Measurements from ENCODE around the gene TMEM200C.

TMEM200C gene

GRCh38 chr18:5895299-5895875 lies at the start of gene TMEM200C:
Gene TMEM200C (minus strand): TSS chr18:5895522. CDS start chr18:5892063, 3,459 bp downstream.
- DNase-seq, result no peak

GRCh38 chr18:5944448-5944847 lies 49.1 kb upstream of the TMEM200C start:
- DNase-seq, result no peak

- DNase-seq, result no peak
Observed at GRCh38 chr18:5943514-5943913, 48.2 kb upstream of the TMEM200C start.

DNA sequence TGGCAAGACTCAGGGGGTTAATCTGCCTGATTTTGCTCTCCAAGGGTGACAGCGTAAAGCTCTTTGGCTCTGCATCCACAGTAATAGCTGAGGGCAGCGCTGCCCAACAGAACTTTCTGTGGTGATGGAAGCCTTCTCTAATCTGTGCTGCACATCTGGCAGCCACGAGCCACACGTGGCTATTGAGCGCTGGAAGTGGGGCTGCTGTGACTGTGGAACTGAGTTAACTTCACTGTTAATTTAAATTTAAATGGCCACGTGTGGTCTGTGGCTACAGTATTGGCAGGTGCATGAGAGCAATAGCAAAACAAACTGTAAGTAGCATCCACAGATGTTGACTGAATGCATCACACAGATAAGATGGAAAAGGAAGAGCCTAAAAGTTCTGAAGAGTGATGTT lies 47.3 kb upstream of the TMEM200C start:
- no peak for DNase-seq

DNA sequence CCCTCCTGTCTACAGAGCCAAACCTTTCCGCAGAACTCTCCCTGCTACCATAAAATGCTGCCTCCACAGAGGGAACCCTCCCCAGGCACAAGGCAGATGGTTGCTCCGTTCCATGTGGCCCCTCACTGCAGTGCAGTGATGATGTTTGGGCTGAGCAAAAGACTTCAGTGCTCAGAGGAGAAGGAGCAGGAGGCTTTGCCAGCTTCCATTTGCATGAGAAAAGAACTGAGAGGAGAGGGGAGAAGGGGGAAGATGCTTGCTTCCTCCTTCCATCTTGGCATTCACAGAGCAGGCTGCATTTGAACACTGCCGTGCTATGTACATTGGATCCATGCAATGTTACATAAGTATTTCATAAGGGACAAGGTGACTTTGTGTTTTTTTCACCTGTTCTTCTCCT lies 46.6 kb upstream of the TMEM200C start:
- no peak for DNase-seq

- no peak for DNase-seq
Observed at GRCh38 chr18:5939801-5940667, 44.7 kb upstream of the TMEM200C start.

- DNase-seq, result no peak
Observed at GRCh38 chr18:5937795-5938194, 42.5 kb upstream of the TMEM200C start.

GRCh38 chr18:5937121-5937520 lies 41.8 kb upstream of the TMEM200C start:
- no peak for DNase-seq

- DNase-seq, result no peak
Observed at GRCh38 chr18:5930789-5931188, 35.5 kb upstream of the TMEM200C start.

GRCh38 chr18:5918205-5918858 lies 23.0 kb upstream of the TMEM200C start:
- DNase-seq, result no peak

- DNase-seq, result no peak
Observed at GRCh38 chr18:5914951-5915350, 19.6 kb upstream of the TMEM200C start.

GRCh38 chr18:5914016-5914415 lies 18.7 kb upstream of the TMEM200C start:
- no peak for DNase-seq

GRCh38 chr18:5912566-5912965 lies 17.2 kb upstream of the TMEM200C start:
- no peak for DNase-seq

DNA sequence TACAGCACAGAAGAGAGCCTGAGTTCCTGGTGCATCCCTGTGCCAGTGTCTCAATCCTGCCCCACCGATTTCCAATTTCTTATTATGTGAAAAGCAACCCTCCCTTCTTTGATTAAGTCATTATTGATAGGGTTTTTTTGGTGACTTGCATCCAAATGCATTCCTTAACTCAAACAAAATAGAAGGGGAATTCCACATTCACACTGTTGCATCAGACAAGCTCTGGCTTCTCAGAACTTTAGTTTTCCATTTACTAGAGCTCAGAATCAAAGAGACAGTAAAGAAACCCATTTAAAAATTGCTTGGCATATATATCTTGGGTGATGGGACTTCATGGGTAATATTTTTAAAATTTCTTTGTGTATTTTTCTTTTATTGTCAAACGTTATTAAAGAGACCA lies 13.8 kb upstream of the TMEM200C start:
- no peak for DNase-seq

DNA sequence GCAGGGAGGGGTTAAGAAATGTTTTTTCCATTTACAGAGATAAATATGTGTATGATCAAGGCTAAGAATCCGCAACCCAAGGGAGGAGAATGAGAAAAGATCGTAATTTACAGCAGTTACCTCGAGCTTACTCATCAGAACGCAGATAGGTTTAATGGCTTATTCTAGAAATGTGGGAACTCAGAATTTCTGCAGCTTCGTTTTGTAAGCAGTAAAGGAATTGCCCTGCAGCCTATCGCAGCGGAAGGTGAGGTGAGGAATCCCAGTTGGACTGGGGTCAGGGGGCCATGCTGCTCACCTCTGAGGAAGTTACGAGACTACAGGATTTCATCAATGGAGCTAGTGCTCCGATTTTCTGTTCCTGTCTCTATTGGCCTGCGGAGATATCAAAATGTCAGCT lies 8.1 kb upstream of the TMEM200C start:
- no peak for DNase-seq

GRCh38 chr18:5900262-5900661 lies 4.9 kb upstream of the TMEM200C start:
- no peak for DNase-seq

DNA sequence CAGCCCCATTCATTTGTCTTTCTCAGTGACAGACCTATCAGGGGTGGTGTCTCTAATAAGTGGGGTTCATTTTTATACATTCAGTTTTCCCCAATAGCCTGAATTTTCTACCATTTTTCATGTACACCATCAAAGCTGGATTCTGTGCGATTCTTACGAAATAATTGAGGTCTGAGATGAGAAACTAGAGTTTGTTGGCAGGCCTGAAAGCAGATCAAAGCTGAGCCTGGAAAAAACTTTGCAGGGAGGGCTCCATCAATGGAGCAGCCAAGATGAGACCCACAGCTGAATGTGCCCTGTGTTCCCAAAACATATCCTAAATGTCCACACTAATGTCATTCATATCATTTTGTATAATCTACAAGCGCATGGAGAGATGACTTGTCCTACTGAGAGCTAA lies 4.5 kb upstream of the TMEM200C start:
- DNase-seq, result no peak

DNA sequence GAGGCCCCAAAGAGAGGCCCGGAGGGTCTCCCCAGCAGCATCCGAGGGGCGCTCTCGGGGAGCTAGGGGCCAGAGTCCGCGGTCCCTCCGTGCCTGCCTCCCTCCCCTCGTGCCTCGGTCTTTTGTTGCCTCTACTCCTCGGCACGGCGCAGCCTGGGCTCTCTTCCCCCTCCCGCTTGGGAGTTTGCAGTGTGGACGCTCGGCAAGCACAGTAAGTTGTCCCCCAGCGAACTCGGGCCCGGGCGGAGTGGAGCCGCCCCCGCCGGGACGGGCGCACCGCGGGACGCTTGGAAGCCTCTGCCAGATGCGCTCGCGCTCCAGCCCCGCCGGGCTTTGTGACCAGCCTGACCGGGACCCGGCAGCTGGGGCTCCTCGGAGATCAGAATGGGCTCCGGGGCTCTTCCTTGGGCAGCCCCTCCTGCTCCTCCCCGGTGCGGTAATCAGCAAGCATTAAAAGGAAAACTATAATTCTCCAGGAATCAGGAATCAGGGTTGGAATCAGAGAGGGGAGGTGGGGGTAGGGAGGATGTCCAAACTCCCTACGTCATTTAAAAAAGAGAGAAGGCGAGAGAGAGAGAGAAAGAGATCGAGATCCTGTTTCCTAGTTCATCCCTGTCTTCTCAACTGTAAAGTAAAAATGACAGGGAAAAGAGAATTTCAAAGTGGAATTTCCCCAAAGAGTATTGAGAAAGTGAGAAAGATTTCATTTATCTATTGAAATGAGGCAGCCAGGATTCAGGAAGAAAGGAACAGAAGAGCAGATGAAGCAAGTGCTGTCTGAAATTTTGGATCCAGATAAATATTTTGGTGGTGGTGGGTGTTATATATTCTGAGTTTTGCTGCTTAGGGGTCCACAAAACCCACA lies 786 bp upstream of the TMEM200C start:
- no peak for DNase-seq

DNA sequence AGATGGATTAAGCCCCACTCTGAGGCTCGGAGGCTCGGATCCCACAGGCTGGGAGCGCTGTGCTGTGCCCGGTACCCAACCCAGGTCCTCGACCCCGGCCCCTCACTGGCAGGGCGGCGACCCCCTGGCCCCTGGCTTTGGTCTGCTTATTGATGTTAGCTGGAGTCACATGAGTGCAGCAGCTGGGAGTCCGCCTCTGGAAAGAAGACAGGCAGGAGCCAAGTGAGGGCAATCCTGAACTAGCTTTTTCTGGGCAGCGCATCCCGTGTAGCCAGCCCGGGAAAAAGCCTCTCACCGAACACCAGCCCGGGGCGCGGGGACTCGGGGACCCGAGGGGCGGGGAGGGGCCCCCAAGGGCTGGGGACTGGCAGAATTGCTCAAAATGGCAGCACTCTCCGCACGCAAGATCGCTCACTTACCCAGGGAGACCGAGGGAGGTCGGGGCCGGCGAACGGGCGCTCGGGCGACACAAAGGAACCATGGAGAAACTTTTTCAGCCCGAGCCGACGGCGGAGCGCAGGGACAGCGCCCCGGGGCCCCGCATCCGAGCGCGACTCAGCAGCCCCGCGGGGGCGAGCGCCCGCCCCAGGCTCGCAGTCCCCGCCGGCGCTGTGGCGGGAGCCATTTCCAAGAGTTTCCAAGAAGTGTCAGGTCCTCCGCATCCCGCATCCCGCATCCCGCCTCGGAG lies 567 bp downstream of the TMEM200C start:
- DNase-seq, result no peak

DNA sequence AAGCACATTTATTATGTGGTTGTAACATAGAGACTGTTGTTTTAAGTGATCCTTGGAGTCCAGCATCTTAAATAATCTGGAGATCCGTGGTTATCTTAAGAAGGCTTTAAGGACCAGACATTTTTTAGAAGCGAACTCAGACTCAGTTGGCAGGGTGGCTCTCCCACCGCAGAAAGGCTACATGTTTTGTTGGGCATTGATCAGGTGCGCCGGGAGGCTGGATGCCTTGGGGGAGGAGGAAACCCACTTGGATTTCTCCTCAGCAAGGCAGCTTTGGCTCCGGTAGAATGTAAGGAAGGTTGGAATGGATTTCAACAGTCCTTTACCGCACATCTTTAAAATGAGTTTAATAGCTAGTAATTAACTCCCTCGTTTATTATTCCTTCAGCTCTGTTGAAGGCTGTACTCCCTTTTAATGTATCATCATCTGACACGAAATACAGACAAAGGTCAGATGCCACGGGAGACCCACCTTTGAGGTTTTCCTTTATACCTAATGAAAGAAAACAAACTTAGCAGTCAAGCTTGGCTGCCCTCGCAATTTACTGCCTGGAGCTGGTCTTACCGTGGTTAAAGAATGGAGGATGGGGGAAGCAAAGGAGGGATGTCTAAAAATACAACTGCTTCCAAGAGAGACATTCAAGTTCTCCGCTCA lies 1.2 kb downstream of the TMEM200C start:
- no peak for DNase-seq

- DNase-seq, result no peak
Observed at GRCh38 chr18:5892823-5893431, 2.4 kb downstream of the TMEM200C start.

DNA sequence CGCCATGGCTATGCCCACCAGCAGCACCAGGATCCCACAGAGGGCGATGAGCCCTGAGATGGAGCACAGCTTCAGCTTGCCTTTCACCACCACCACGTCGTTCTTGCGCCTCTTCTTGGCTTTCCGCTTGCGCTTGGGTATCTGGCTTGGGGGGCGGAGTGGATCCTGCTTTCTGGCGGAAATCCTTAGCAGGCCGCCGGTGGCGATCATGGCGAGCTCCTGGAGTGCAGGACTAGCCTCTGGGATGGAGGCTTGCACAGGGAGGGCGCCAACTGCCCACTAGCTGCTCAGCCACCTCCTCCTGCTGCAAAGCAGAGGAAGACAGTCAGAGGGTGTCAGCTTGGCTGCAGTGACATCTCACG lies 3.5 kb downstream of the TMEM200C start:
- DNase-seq, result no peak
